HEK293 (cell line): ENCODE results near the gene ARMC5.

Experiments used
- EGR2 ChIP-seq: fragments of 450-650 bp; formaldehyde crosslinking; IDR thresholded peaks from 2 replicates; pipeline ENCODE4 v1.5.1; 2016; ENCODE audit warnings: low read depth, missing biosample characterization, missing genetic modification characterization
- GLI2 ChIP-seq: fragments of 450-650 bp; formaldehyde crosslinking; IDR thresholded peaks from 2 replicates; pipeline ENCODE4; 2017; ENCODE audit warnings: missing biosample characterization, missing genetic modification characterization, low read depth, borderline replicate concordance
- HOXD13 ChIP-seq: sonication (generic); formaldehyde crosslinking; IDR thresholded peaks from 2 replicates; pipeline ENCODE4 v1.8.0; 2022; ENCODE audit warnings: missing genetic modification reagents, borderline replicate concordance
- KLF1 ChIP-seq: fragments of 450-650 bp; formaldehyde crosslinking; IDR thresholded peaks from 2 replicates; pipeline ENCODE4 v1.5.1; 2016; ENCODE audit warnings: missing biosample characterization, missing genetic modification characterization
- KLF7 ChIP-seq: fragments of 450-650 bp; formaldehyde crosslinking; IDR thresholded peaks from 2 replicates; pipeline ENCODE4 v1.5.1; 2016; ENCODE audit warnings: missing biosample characterization, missing genetic modification characterization, borderline replicate concordance
- MEIS1 ChIP-seq: sonication (generic); formaldehyde crosslinking; IDR thresholded peaks from 2 replicates; pipeline ENCODE4 v1.8.1; 2022; ENCODE audit warnings: missing genetic modification reagents, mild to moderate bottlenecking, borderline replicate concordance
- SP3 ChIP-seq: fragments of 450-650 bp; formaldehyde crosslinking; IDR thresholded peaks from 2 replicates; pipeline ENCODE4 v1.5.1; 2016; ENCODE audit warnings: missing biosample characterization, missing genetic modification characterization
- TCF7L2 ChIP-seq: IDR thresholded peaks from 2 replicates; pipeline ENCODE4 v1.6.1; 2011; ENCODE audit warnings: low read depth, mild to moderate bottlenecking, inconsistent platforms, low read length, moderate library complexity, borderline replicate concordance
- YY1 ChIP-seq: fragments of 450-650 bp; formaldehyde crosslinking; IDR thresholded peaks from 2 replicates; pipeline ENCODE4 v1.5.1; 2018; ENCODE audit warnings: missing biosample characterization, missing genetic modification characterization
- ZBTB17 ChIP-seq: fragments of 450-650 bp; formaldehyde crosslinking; IDR thresholded peaks from 2 replicates; pipeline ENCODE4 v1.5.1; 2016; ENCODE audit warnings: missing biosample characterization, missing genetic modification characterization
- ZBTB8A ChIP-seq: fragments of 450-650 bp; formaldehyde crosslinking; IDR thresholded peaks from 2 replicates; pipeline ENCODE4 v1.5.1; 2016; ENCODE audit warnings: missing biosample characterization, missing genetic modification characterization
- ZNF10 ChIP-seq: fragments of 450-650 bp; formaldehyde crosslinking; IDR thresholded peaks from 2 replicates; pipeline ENCODE4 v1.5.1; 2017; ENCODE audit warnings: missing biosample characterization, missing genetic modification characterization
- ZNF140 ChIP-seq: fragments of 450-650 bp; formaldehyde crosslinking; IDR thresholded peaks from 2 replicates; pipeline ENCODE4 v1.5.1; 2016; ENCODE audit warnings: missing biosample characterization, missing genetic modification characterization
- ZNF155 ChIP-seq: fragments of 450-650 bp; formaldehyde crosslinking; IDR thresholded peaks from 2 replicates; pipeline ENCODE4 v1.5.1; 2016; ENCODE audit warnings: missing biosample characterization, missing genetic modification characterization
- ZNF214 ChIP-seq: fragments of 450-650 bp; formaldehyde crosslinking; IDR thresholded peaks from 2 replicates; pipeline ENCODE4 v1.5.1; 2017; ENCODE audit warnings: missing biosample characterization, mild to moderate bottlenecking, missing genetic modification characterization, borderline replicate concordance
- ZNF311 ChIP-seq: fragments of 450-650 bp; formaldehyde crosslinking; IDR thresholded peaks from 2 replicates; pipeline ENCODE4 v1.5.1; 2017; ENCODE audit warnings: missing biosample characterization, missing genetic modification characterization, borderline replicate concordance
- ZNF335 ChIP-seq: fragments of 450-650 bp; formaldehyde crosslinking; conservative IDR thresholded peaks from 2 replicates; pipeline ENCODE4 v1.5.1; 2016; ENCODE audit warnings: missing biosample characterization, missing genetic modification characterization
- ZNF529 ChIP-seq: fragments of 450-650 bp; formaldehyde crosslinking; IDR thresholded peaks from 2 replicates; pipeline ENCODE4 v1.5.1; 2017; ENCODE audit warnings: missing genetic modification characterization, missing biosample characterization; ENCODE audit not compliant: insufficient replicate concordance
- ZNF571 ChIP-seq: fragments of 450-650 bp; formaldehyde crosslinking; IDR thresholded peaks from 2 replicates; pipeline ENCODE4 v1.5.0; 2017; ENCODE audit warnings: missing biosample characterization, missing genetic modification characterization
- ZNF624 ChIP-seq: fragments of 450-650 bp; formaldehyde crosslinking; IDR thresholded peaks from 2 replicates; pipeline ENCODE4 v1.5.1; 2017; ENCODE audit warnings: missing biosample characterization, missing genetic modification characterization
- ZNF629 ChIP-seq: fragments of 450-650 bp; formaldehyde crosslinking; IDR thresholded peaks from 2 replicates; pipeline ENCODE4 v1.5.1; 2017; ENCODE audit warnings: missing biosample characterization, missing genetic modification characterization
- ZNF664 ChIP-seq: fragments of 450-650 bp; formaldehyde crosslinking; IDR thresholded peaks from 2 replicates; pipeline ENCODE4 v1.5.1; 2016; ENCODE audit warnings: missing biosample characterization, missing genetic modification characterization
- ZNF670 ChIP-seq: fragments of 450-650 bp; formaldehyde crosslinking; IDR thresholded peaks from 2 replicates; pipeline ENCODE4 v1.5.1; 2016; ENCODE audit warnings: missing biosample characterization, missing genetic modification characterization, low read depth
- ZNF776 ChIP-seq: fragments of 450-650 bp; formaldehyde crosslinking; IDR thresholded peaks from 2 replicates; pipeline ENCODE4 v1.5.0; 2017; ENCODE audit warnings: missing biosample characterization, missing genetic modification characterization, borderline replicate concordance
- ZNF791 ChIP-seq: fragments of 450-650 bp; formaldehyde crosslinking; IDR thresholded peaks from 2 replicates; pipeline ENCODE4 v1.5.1; 2016; ENCODE audit warnings: missing biosample characterization, missing genetic modification characterization
- ZSCAN23 ChIP-seq: fragments of 450-650 bp; formaldehyde crosslinking; IDR thresholded peaks from 2 replicates; pipeline ENCODE4 v1.5.1; 2016; ENCODE audit warnings: missing biosample characterization, missing genetic modification characterization
- ZSCAN30 ChIP-seq: fragments of 450-650 bp; IDR thresholded peaks from 2 replicates; pipeline ENCODE4 v1.5.1; 2018; ENCODE audit warnings: missing biosample characterization, mild to moderate bottlenecking, missing genetic modification characterization, moderate library complexity
- TF ChIP-seq, protein P1 (sequence below): fragments of 450-650 bp; formaldehyde crosslinking; IDR thresholded peaks from 2 replicates; pipeline ENCODE4 v1.5.1; 2016; ENCODE audit warnings: missing biosample characterization, missing genetic modification characterization
- TF ChIP-seq, protein P2 (sequence below): fragments of 450-650 bp; formaldehyde crosslinking; IDR thresholded peaks from 2 replicates; pipeline ENCODE4 v1.5.1; 2016; ENCODE audit warnings: missing biosample characterization, missing genetic modification characterization
- TF ChIP-seq, protein P3 (sequence below): fragments of 450-650 bp; formaldehyde crosslinking; optimal IDR thresholded peaks from 2 replicates; pipeline ENCODE3; 2016; ENCODE audit warnings: missing biosample characterization, mild to moderate bottlenecking, missing genetic modification characterization
- TF ChIP-seq, protein P4 (sequence below): fragments of 450-650 bp; formaldehyde crosslinking; IDR thresholded peaks from 2 replicates; pipeline ENCODE4 v1.5.1; 2016; ENCODE audit warnings: missing biosample characterization, missing genetic modification characterization
- TF ChIP-seq, protein P5 (sequence below): fragments of 450-650 bp; formaldehyde crosslinking; IDR thresholded peaks from 2 replicates; pipeline ENCODE4 v1.5.1; 2016; ENCODE audit warnings: missing biosample characterization, missing genetic modification characterization

ARMC5 gene

DNA sequence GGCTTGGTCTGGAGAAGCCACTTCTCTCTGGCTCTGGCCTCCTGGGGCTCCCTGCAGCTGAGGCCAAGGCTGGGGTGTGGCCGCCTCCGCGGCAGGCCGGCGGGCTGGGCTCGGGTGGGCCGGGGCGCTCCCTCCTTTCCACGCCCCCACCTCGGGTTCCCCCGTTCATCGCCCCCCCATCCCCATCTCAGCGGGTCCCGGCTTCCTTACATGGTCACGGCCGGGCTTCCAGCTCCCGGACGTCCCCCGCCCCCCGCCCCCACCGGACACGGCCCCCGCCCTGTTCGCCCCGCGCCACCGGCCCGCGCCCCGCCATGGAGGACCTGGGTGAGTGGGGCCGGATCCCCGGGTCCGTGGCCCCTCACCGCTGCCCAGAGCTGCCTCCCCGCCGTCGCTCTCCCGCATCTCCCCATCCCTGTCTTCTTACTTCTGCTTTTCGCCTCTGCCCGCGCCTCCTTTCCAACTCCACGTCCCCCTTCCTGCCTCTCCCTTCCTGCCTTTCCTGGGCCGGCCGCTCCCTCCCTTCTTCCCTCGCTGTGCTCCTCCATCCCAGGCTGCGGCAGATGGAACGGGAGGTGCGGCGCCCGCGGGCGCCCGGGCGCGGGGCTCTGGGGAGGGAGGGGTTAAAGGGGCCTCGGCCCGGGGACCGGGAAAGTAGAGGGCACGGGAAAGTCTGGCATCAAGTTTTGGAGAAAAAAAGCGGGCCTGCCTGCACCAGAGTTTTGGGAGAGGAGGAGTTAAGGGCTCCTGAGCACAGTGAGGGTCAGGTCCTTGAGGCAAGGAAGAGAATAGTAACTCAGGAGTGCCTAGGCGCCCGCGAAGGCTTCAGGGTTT, 12.8 kb downstream of the ARMC5 start, which contains the start of gene TGFB1I1 (continued):
- TF ChIP-seq, protein P1, sequence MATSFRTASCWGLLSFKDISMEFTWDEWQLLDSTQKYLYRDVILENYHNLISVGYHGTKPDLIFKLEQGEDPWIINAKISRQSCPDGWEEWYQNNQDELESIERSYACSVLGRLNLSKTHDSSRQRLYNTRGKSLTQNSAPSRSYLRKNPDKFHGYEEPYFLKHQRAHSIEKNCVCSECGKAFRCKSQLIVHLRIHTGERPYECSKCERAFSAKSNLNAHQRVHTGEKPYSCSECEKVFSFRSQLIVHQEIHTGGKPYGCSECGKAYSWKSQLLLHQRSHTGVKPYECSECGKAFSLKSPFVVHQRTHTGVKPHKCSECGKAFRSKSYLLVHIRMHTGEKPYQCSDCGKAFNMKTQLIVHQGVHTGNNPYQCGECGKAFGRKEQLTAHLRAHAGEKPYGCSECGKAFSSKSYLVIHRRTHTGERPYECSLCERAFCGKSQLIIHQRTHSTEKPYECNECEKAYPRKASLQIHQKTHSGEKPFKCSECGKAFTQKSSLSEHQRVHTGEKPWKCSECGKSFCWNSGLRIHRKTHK (tag by site-specific recombination): no peak
- TF ChIP-seq HOXD13 (CRISPR knock-in tag) (no peak), ZNF214 (tag by site-specific recombination) (no peak), ZNF335 (tag by site-specific recombination) (peak; percentile 91), ZNF10 (no peak), ZNF311 (no peak), ZBTB17 (tag by site-specific recombination) (peak; percentile 31; the same call in 1 of the 2 replicates), SP3 (tag by site-specific recombination) (peak; percentile 3; the same call in 1 of the 2 replicates), YY1 (tag by site-specific recombination) (peak; percentile 52; the same call in 1 of the 2 replicates), ZNF629 (tag by site-specific recombination) (no peak), ZNF664 (tag by site-specific recombination) (no peak), ZNF140 (tag by site-specific recombination) (no peak), KLF1 (peak; percentile 81), ZNF155 (tag by site-specific recombination) (no peak), KLF7 (0 out of 2 replicates have a peak, but pooled peaks have one; percentile 11), ZNF791 (tag by site-specific recombination) (no peak), MEIS1 (CRISPR knock-in tag) (no peak), ZSCAN30 (no peak), ZNF571 (tag by site-specific recombination) (no peak), EGR2 (peak; percentile 23; the same call in 1 of the 2 replicates), ZSCAN23 (tag by site-specific recombination) (no peak), ZNF529 (tag by site-specific recombination) (no peak), TCF7L2 (no peak), ZBTB8A (tag by site-specific recombination) (peak; percentile 94), ZNF670 (tag by site-specific recombination) (no peak), ZNF624 (tag by site-specific recombination) (no peak), GLI2 (no peak), ZNF776 (tag by site-specific recombination) (no peak)
- TF ChIP-seq, protein P2, sequence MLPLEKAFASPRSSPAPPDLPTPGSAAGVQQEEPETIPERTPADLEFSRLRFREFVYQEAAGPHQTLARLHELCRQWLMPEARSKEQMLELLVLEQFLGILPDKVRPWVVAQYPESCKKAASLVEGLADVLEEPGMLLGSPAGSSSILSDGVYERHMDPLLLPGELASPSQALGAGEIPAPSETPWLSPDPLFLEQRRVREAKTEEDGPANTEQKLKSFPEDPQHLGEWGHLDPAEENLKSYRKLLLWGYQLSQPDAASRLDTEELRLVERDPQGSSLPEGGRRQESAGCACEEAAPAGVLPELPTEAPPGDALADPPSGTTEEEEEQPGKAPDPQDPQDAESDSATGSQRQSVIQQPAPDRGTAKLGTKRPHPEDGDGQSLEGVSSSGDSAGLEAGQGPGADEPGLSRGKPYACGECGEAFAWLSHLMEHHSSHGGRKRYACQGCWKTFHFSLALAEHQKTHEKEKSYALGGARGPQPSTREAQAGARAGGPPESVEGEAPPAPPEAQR (tag by site-specific recombination): no peak
- TF ChIP-seq, protein P3, sequence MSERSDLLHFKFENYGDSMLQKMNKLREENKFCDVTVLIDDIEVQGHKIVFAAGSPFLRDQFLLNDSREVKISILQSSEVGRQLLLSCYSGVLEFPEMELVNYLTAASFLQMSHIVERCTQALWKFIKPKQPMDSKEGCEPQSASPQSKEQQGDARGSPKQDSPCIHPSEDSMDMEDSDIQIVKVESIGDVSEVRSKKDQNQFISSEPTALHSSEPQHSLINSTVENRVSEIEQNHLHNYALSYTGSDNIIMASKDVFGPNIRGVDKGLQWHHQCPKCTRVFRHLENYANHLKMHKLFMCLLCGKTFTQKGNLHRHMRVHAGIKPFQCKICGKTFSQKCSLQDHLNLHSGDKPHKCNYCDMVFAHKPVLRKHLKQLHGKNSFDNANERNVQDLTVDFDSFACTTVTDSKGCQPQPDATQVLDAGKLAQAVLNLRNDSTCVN (tag by site-specific recombination): peak; percentile 71
- TF ChIP-seq, protein P4, sequence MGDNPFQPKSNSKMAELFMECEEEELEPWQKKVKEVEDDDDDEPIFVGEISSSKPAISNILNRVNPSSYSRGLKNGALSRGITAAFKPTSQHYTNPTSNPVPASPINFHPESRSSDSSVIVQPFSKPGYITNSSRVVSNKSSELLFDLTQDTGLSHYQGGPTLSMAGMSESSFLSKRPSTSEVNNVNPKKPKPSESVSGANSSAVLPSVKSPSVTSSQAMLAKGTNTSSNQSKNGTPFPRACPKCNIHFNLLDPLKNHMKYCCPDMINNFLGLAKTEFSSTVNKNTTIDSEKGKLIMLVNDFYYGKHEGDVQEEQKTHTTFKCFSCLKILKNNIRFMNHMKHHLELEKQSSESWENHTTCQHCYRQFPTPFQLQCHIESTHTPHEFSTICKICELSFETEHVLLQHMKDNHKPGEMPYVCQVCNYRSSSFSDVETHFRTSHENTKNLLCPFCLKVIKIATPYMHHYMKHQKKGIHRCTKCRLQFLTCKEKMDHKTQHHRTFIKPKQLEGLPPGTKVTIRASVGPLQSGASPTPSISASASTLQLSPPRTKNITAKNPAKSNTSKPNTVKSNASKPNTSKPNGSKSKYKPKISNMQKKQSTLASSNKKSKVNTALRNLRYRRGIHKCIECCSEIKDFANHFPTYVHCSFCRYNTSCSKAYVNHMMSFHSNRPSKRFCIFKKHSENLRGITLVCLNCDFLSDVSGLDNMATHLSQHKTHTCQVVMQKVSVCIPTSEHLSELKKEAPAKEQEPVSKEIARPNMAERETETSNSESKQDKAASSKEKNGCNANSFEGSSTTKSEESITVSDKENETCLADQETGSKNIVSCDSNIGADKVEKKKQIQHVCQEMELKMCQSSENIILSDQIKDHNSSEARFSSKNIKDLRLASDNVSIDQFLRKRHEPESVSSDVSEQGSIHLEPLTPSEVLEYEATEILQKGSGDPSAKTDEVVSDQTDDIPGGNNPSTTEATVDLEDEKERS (tag by site-specific recombination): no peak
- TF ChIP-seq, protein P5, sequence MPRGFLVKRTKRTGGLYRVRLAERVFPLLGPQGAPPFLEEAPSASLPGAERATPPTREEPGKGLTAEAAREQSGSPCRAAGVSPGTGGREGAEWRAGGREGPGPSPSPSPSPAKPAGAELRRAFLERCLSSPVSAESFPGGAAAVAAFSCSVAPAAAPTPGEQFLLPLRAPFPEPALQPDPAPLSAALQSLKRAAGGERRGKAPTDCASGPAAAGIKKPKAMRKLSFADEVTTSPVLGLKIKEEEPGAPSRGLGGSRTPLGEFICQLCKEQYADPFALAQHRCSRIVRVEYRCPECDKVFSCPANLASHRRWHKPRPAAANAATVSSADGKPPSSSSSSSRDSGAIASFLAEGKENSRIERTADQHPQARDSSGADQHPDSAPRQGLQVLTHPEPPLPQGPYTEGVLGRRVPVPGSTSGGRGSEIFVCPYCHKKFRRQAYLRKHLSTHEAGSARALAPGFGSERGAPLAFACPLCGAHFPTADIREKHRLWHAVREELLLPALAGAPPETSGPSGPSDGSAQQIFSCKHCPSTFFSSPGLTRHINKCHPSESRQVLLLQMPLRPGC (tag by site-specific recombination): no peak; the same call in 1 of the 2 replicates
